Measurements from ENCODE around the gene EXOC4. TPM values are rescaled to one million over a fixed set of nuclear protein-coding genes. Genes with fewer than 3 reads are reported as not detected.

EXOC4 gene
- total RNA-seq, 1 experiment from 2014 or later = 75.8 TPM

GRCh38 chr7:133836666-133837065 lies 583.8 kb downstream of the EXOC4 start:
- H3K4me3 Mint-ChIP-seq = no peak overlapping the region
- peaks cover 0 to 8% (median 4%) of the 10 kb centered on the region in 3 experiments; a peak in 4 of 7 replicates for H3K36me3 Mint-ChIP-seq (ENCODE audit: insufficient read depth in 1 of 3, low read depth in 3 of 3)
- H3K27me3 Mint-ChIP-seq (ENCODE audit: low read depth) = no peaks in the 10 kb centered on the region

More at GRCh38 chr7:133836666-133837065, 583.8 kb downstream of the EXOC4 start:
- no peak for TF ChIP-seq CTCF (conservative IDR thresholded peaks at IDR 0.05)
- H3K79me2 ChIP-seq (ENCODE audit: insufficient read depth, low read length) = no peaks in the 10 kb centered on the region
- Mint-ChIP-seq H3K4me1 (peaks cover 14 to 15% of the 10 kb centered on the region in 2 experiments), H3K9me3 (peaks cover 2 to 4% of the 10 kb centered on the region in 2 experiments; a peak in 2 of 5 replicates), H3K27ac (peak overlapping the region in 1 of 3 experiments; percentile 11; a peak in 1 of 7 replicates)
- H4K5ac ChIP-seq (ENCODE audit: insufficient read length, low read depth, low read length) = no peak overlapping the region
- H4K8ac ChIP-seq (replicated peaks; ENCODE audit: insufficient read length, low read depth, low read length) = no peak overlapping the region
- H2BK12ac ChIP-seq (ENCODE audit: insufficient read length, low read depth, low read length) = no peak overlapping the region
- H2BK20ac ChIP-seq (ENCODE audit: low read depth, low read length, poor library complexity, severe bottlenecking) = no peak overlapping the region
- H3K14ac ChIP-seq (ENCODE audit: insufficient read depth, low read length) = no peak overlapping the region
- no peaks in the 10 kb centered on the region for H3K79me1 ChIP-seq (ENCODE audit: insufficient read depth, low read depth, low read length, poor library complexity, severe bottlenecking)
- no CpG with 5 or more reads among the region's 3 CpGs for WGBS (ENCODE audit: extremely low coverage, insufficient read length, low lambda C conversion rate)
- no peak overlapping the region for H3K4me2 ChIP-seq (ENCODE audit: insufficient read depth, insufficient read length, low read length)
- no peak overlapping the region for H2AK5ac ChIP-seq (ENCODE audit: insufficient read length, low read length)
- H3K23me2 ChIP-seq (ENCODE audit: insufficient read length, low read depth, low read length, poor library complexity, severe bottlenecking) = no peaks in the 10 kb centered on the region
- DNase-seq = no peak
- H4K20me1 ChIP-seq (ENCODE audit: control insufficient read depth, insufficient read depth, insufficient read length) = no peaks in the 10 kb centered on the region
- no peak overlapping the region for H3K9ac ChIP-seq (ENCODE audit: extremely low read depth, insufficient read length, low read length)
- H3K9me3 ChIP-seq (ENCODE audit: control insufficient read depth, low read depth, low read length) = no peaks in the 10 kb centered on the region
- H3K18ac ChIP-seq (ENCODE audit: insufficient read length, low read depth, low read length) = no peak overlapping the region
- H2AFZ ChIP-seq (ENCODE audit: low read length) = no peak overlapping the region
- H2BK15ac ChIP-seq (ENCODE audit: low read depth, low read length) = no peak overlapping the region
- H2BK120ac ChIP-seq (ENCODE audit: low read depth, low read length, poor library complexity, severe bottlenecking) = no peak overlapping the region
- H3K27ac ChIP-seq (ENCODE audit: insufficient read length, low read depth, low read length) = no peak overlapping the region
- no peak overlapping the region for H4K91ac ChIP-seq (ENCODE audit: insufficient read length, low read depth, low read length)
- no peak overlapping the region for H2BK5ac ChIP-seq (ENCODE audit: insufficient read length, low read length)
- H3K23ac ChIP-seq (ENCODE audit: insufficient read length, low read depth, low read length) = no peak overlapping the region
- H3K4me1 ChIP-seq (ENCODE audit: insufficient read depth, low read length) = no peaks in the 10 kb centered on the region; the same call in 1 of the 2 replicates
- no peaks in the 10 kb centered on the region for H3K27me3 ChIP-seq (ENCODE audit: insufficient read depth, low read length)
- no peak overlapping the region for H3T11ph ChIP-seq (ENCODE audit: low read length)
- H3K56ac ChIP-seq (ENCODE audit: insufficient read length, low read depth, low read length) = no peak overlapping the region
- H3K4ac ChIP-seq (ENCODE audit: low read depth, low read length) = no peak overlapping the region
